ENCODE results near the gene TECRL. TPM values are rescaled to one million over a fixed set of nuclear protein-coding genes. Genes with fewer than 3 reads are reported as not detected.

TECRL gene, protein sequence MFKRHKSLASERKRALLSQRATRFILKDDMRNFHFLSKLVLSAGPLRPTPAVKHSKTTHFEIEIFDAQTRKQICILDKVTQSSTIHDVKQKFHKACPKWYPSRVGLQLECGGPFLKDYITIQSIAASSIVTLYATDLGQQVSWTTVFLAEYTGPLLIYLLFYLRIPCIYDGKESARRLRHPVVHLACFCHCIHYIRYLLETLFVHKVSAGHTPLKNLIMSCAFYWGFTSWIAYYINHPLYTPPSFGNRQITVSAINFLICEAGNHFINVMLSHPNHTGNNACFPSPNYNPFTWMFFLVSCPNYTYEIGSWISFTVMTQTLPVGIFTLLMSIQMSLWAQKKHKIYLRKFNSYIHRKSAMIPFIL
- not detected for total RNA-seq

DNA sequence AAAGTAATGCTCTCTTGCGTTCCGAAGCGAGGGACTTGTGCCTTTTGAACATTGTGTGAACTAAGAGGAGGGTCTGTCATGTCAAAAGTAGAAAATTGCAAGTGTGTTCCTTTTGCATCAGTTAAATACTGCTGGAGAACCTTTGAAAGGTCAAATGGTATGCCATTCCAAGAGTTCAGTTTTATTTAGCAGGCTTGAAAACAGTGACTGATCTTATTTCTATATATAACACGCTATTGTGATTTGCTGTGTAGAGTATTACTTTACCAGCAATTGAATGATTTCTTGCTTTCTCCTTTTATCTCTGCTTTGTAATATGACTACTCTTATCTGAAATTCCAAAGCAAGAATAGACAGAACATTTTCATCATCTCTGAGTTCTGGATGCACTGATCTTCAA is at the start of gene TECRL:
Gene TECRL (minus strand): TSS at position 151 of the 400 bp plus-strand sequence. CDS start 99 bp downstream, at position 52.
- DNase-seq (ENCODE audit: low spot score): no peak
- intact Hi-C loops (cut with DNase I): no loop called here
- no peak for ATAC-seq

DNA sequence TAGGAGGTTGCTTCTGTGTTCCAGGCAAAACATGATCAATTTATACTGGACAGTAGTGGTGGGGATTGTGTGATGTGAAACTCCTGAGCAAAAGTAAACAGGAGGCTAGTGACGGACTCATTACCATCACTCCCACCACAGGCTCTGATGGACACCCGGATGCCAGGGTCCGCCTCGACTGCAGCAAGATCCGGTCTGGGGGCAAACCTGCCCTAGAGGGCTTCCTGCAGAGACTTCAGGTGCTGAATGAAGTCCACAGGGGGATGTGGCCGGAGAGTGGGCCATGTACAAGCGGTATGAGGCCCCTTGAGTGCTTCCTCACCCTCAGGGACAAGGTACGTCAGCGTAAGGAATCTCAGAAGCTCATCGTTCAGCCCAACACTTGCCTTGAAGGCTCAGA is 23.4 kb upstream of the TECRL start:
- DNase-seq (ENCODE audit: low spot score) (no peak), ATAC-seq (no peak)
- intact Hi-C loops (cut with DNase I): no loop called here

DNA sequence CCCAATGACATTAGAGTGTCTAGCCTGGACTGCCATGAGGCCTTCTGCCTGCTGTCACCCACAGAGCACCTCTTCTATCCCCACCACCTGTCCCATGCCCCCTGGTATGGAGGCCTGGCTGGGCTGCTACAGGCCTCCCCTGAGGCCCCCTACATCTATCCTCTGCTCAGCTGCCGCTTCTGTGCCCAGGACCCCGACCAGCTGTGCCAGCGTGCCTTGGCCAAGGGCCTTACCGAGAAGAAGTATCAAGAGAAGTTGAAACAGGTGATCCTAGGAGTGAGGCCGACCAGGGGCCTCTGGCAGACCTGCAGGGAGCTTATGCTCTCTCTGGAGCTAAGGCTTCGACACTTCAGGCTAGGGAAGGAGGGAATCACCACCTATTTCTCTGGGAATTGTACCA is 21.7 kb upstream of the TECRL start:
- intact Hi-C loops (cut with DNase I): no loop called here
- no peak for DNase-seq (ENCODE audit: low spot score)
- peak; percentile 17 for ATAC-seq

DNA sequence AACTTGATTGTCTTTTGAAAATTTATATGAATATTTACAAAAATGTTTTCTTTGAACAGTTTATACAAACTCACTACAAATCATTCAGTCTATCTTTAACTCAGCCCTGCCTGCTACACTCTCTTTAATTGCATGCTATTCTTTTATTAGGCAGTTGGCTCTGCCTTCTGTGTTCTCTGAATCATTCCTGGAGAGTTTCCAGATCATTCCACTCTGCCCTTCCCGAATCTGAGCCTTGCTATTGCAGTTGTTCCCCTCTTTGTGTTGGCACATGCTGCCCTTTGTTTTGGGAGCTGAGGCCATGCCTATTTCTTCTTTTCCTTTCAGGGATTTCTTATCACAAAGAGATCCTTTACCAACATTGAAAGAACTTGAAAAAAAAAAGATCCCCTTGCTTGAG is 8.7 kb upstream of the TECRL start:
- ATAC-seq: peak; percentile 28
- intact Hi-C loops (cut with DNase I): no loop called here
- no peak for DNase-seq (ENCODE audit: low spot score)

DNA sequence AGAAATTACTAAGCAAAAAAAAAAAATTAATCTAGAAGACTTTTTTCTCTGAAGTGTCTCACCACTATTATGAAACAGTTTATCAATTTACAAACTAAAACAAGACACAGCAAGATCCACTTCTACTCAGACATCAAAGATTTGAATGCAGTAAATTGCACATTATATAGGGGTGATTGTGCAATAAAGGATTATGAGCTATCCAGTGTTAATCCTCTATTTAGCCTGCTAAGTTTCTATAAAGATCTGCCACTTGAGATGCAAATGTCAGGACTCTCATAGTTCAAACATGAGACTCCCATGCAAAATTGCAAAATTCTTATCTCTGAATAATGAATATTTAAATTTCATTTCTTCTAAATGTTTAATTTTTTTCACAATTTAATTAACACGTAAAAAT is 2.2 kb downstream of the TECRL start:
- ATAC-seq: no peak
- intact Hi-C loops (cut with DNase I): no loop called here
- no peak for DNase-seq (ENCODE audit: low spot score)

DNA sequence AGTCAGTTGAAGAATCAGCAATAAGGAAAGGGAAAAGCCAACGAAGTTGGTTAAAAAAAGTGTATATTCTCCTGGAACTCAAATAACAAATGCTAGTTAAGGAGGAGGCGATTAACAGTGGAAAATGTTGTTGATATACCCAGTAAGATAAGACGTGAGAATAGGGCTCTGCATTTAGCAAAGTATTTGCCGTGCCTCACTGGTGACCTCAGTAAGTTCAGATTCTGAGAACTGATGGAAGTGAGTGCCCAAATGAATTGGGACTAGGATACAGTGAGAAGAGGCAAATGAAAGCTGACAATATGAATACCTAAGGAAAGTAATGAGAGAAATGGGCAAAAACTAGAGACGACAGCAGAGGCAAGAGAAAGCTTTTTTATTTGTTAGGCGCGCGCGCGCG is 3.5 kb downstream of the TECRL start:
- no peak for DNase-seq (ENCODE audit: low spot score)
- no peak for ATAC-seq
- intact Hi-C loops (cut with DNase I): no loop called here

DNA sequence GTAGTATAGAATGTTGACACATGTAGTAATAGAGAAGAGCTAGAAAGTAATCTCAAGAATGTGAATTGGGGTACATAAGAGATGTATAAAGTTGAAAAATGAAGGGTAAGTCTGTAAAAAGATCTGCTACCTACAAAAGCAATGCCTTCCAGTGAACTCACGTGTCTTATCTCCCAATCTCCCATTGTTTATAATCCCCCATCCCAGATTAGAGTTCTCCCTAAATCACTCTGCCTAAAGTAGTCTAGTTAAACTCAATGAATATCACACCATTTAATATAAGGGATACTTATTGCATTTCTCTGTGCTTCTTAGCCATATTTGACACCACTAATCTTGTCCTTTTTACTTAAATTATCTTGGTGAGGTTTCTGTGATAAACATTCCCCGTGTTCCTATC is 6.6 kb downstream of the TECRL start:
- ATAC-seq: no peak
- intact Hi-C loops (cut with DNase I): no loop called here

DNA sequence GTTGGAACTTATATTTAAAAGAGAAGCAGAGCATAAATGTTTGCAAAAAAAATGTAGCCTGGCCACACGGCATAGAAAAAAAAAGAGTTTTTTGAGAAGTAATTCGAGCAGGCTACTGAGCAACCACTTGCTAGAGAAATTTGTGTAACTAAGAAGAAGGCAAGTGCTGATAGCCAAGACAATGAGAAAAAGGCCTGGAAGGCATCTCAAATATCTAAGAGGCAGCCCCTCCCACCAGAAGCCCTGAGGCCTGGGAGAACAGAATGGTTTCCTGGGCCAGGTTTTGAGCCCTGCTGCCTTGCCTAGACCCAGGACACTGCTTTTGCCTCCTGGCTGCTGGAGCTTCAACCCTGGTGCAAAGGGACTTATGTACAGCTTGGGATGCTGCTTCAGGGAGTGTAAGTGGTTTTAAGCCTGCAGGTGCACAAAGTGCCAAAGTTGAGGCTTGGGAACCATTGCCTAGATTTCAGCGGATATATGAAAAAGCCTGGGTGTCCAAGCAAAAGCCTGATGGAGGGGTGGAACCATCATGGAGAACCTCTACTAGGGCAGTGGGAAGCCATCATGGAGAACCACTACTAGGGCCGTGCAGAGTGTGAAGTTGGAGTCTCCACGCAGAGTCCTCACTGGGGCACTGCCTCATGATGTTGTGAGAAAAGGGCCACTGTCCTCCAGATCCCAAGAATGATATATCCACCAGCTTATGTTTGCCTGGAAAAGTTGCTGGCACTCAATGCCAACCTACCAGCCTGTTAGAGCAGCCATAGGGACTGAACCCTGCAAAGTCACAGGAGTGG is 9.7 kb downstream of the TECRL start:
- DNase-seq (ENCODE audit: low spot score) (no peak), ATAC-seq (no peak)
- intact Hi-C loops (cut with DNase I): no loop called here

More for the DNA sequence above, 6.6 kb downstream of the TECRL start:
- no peak for DNase-seq (ENCODE audit: low spot score)

DNA sequence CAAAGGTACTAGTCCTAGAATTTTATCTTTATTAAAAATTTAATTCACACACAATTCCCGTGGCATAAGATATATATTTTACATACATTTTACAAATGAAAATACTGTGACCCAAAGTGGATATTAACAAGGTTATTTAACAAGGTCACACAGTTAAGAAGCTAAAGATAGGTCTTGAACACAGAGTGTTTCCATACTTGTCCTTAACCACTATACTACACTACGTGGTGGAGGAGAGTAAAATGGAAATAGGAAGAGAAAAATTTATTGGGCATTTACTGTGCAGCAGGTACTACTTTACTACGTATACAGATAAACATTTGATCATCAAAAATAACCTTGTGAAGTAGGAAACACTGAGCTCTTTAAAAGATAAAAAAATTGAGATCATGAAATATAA is 14.8 kb downstream of the TECRL start:
- ATAC-seq (no peak), DNase-seq (ENCODE audit: low spot score) (no peak)
- intact Hi-C loops (cut with DNase I): no loop called here

DNA sequence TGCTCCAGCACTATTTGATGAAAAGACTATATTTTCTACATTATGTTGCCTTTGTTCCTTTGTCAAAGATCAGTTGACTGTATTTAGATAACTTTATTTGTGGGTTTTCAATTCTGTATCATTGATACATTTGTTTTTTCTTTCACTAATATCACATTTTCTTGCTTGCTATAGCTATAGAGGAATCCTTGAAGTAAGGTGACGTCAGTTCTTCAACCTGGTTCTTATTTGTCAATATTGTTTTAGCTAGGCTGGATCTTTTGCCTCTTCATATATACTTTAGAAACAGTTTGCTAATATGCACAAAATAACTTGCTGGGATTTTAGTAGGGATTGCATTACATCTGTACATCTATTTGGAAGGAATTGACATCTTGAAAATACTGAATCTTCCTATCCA is 21.0 kb downstream of the TECRL start:
- no peak for DNase-seq (ENCODE audit: low spot score)
- no peak for ATAC-seq
- intact Hi-C loops (cut with DNase I): no loop called here

DNA sequence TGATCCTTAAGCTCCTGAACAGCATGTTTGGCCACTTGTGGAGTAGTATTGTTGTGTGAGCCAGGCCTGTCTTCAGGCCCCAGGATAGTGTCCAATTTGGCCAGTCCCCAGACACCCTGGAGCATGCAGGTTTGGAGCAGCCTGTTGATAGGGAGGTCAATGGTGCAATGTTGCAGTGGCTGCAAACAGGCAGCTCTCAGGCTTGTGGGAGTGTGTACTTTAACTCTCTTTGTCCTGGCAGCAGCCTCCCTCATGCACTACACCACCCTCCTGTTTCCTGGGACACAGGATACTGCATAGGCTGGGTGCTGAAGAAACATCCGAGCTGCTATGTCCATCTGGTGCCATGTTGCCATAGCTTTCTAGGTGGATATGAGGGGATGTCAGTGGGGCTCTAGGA is 24.0 kb downstream of the TECRL start:
- ATAC-seq (no peak), DNase-seq (ENCODE audit: low spot score) (no peak)
- intact Hi-C loops (cut with DNase I): no loop called here

DNA sequence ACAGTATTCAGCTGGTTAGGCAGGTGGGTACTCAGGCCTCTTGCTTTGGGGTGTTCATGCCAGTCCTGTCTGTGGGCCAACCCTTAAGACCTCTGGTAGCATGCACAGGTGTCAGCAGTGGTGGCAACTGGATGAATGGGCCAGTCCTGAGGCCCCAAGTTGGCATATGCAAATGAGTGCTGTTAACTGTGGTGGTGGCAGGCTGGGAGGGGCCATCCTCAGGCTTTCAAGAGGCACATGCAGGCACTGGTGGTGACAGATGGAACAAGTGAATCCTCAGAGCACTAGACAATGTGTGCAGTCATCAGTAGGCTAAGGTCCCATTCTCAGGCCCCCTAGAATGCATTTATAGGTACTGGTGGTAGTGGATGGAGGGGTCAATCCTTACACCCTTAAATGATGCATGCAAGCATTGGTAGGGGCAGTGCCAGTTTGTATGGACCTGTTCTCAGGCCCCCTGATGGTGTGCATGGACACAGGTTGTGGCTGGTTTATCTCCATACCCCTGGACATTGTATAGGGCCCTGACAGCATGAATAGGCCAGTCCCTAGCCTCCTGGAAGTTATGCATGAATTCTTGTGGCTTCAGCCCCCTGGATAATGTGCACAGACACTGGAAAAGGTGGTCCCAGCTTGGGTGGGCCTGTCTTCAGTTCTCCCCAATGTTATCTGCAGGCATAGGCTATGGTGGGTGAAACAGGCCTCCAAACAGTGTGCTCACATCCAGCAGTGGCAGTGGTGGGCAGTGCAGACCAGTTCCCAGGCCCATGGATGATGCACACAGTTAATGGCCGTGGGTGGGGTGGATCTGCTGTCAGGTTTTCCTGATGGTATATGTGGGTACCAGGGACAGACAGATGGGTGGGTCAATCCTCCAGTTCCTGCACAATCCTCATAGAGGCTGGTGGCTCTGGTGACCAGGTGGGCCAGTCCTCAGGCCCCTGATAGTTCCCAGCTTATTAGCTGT is 24.7 kb downstream of the TECRL start:
- intact Hi-C loops (cut with DNase I): no loop called here
- ATAC-seq (no peak), DNase-seq (ENCODE audit: low spot score) (no peak)

DNA sequence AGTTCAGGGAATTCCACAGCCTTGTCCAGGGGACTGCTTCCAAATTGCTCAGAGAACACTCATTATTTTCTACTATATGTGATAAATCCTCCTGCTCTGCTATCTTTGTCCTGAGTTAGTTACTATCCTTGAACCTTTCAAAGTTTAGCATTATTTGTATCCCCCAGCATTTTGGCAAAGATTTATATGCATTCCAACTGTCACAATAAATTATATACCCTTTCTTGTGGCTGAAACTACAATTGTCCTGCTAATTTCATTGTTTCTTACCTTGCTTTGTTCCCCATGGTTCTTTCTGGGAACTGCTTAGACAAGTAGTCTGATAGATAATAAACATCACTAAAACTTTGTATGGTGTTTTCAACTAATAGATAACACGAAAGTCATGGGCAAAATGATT is 40.5 kb downstream of the TECRL start:
- intact Hi-C loops (cut with DNase I): no loop called here
- DNase-seq (ENCODE audit: low spot score): no peak
- ATAC-seq: no peak

DNA sequence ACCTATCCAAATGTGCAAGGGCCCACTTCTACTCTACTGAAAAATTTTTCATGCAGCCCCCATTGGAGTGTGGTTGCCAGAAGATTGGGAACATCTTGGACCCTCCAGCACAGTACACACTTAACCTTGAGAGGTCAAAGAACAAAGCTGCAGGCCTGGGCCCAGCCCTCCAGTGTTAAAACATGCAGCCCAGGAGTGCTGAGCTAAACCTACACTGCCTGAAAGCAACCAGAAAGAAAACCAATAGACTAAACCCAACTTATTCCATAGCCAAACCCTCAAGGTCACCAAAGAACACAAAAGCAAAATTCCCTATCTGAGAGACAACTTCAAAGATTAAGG is 47.9 kb downstream of the TECRL start:
- ATAC-seq (no peak), DNase-seq (ENCODE audit: low spot score) (no peak)
- intact Hi-C loops (cut with DNase I): no loop called here

DNA sequence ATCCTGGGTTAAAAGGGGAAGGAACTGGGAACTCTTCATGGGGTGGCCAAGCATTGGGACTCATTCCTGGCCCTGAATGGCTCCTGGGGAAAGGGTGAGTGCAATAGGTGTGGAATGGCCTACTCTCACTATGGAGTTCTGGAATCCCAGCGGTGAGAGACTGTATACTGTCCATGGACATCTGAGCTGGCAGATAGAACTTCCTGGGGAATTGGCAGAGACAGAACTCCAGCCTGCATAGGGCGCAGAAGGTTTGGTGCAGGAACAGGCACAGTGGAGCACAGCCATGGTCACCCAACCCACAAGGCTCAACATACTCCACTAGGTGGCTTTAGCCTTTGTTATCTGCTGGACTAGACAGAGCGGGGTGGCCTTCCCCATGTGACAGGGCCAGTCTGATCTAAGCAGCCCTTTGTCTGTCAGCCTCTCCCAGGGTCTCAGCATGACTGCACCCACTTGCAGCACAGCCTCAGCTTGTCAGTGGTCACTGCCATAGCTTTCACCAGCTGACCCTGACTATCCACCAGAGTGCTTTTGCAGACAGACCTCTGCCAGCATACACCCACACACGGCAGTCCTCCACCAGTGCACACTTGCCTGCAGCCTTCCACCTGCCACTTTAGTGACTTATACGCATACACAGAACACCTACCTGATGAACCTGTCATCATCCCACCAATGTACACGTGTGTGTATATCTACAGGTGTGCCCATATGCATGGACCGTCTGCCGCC is 48.4 kb downstream of the TECRL start:
- no peak for DNase-seq (ENCODE audit: low spot score)
- ATAC-seq: peak; percentile 44
- intact Hi-C loops (cut with DNase I): no loop called here

DNA sequence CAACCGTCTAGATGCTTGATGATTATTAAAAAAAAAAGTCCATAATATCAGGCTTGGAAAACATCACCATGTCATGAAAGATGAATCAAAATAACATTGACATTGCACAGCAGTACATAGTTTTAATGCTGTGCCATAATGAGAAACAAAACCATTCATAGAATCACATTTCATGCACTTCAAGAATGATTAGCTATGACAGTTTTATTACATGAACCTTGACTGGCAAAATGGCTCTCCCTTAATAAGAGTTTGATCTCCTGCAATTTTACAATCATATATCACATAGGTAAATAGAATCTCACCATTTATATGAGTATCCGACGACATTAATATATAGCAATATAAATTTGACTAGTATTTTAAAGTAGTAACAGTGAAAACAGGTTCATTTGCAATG is 49.8 kb downstream of the TECRL start:
- DNase-seq (ENCODE audit: low spot score) (no peak), ATAC-seq (no peak)
- intact Hi-C loops (cut with DNase I): no loop called here

DNA sequence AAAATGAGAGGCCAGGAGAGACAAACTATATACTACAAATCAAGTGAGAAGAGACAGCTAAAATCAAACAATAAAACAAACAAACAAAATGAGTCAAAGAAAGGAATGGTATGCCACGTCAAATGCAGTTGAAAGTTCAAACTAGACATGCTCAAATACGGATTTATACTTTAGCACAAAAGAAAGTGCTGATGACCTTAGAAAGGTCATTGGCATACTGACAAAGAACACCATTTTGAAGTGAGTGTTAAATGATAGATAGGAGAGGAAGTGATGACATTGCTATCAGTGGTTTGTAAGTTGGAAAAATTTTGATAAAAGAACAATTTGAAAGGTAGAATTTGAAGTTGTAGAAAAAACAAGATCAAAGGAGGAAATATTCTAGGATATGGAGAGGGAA is 55.3 kb downstream of the TECRL start:
- ATAC-seq: no peak
- intact Hi-C loops (cut with DNase I): no loop called here
- no peak for DNase-seq (ENCODE audit: low spot score)

DNA sequence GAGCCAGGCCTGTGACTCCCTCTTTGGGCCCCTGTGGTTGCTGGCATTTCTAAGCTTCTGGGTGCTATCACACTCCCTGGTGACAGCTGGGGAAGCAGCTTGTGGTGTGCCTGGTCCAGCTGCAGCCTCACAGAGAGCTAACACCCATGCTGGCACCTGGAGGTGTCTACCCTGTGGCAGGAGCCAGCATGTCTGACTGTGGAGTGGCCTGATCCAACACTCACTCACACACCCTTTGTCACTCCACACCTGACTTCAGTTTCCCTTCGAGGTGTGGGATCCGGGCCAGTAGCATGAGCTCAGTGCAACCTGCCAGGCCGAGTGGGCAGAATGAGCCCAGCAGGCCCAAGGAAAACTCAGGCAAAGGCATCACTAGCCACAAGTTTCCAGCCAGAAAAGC is 67.5 kb downstream of the TECRL start:
- DNase-seq (ENCODE audit: low spot score) (no peak), ATAC-seq (peak; percentile 36)
- intact Hi-C loops (cut with DNase I): no loop called here

All from sciatic nerve (tissue), 2 donors.